GM12878 (cell line): Measurements from ENCODE around the gene ODF2L.

Experiments
- DPF2 ChIP-seq: fragments of 450-650 bp; IDR thresholded peaks from 2 replicates; pipeline ENCODE4 v1.6.1; 2017; ENCODE audit warnings: mild to moderate bottlenecking
- EP300 ChIP-seq, 2 experiments: fragments of 150-350 bp in 1 of 2; IDR thresholded peaks; 2 replicates each; pipeline ENCODE4 v1.6.1; 2011 to 2012; ENCODE audit warnings: low read depth in 2 of 2, low read length in 2 of 2, borderline replicate concordance in 1 of 2, improper control_type of control experiment in 1 of 2, inconsistent platforms in 1 of 2; ENCODE audit not compliant: control insufficient read depth in 1 of 2
- GABPA ChIP-seq: IDR thresholded peaks from 2 replicates; pipeline ENCODE4 v1.6.1; 2014; ENCODE audit warnings: antibody characterized with exemption, low read depth, mild to moderate bottlenecking, inconsistent platforms
- GATAD2B ChIP-seq: fragments of 450-650 bp; conservative IDR thresholded peaks from 2 replicates; pipeline ENCODE4 v1.6.1; 2017; ENCODE audit warnings: low read depth, mild to moderate bottlenecking, moderate library complexity
- JUNB ChIP-seq: IDR thresholded peaks from 2 replicates; pipeline ENCODE4 v1.6.1; 2016; ENCODE audit warnings: antibody characterized with exemption, mild to moderate bottlenecking
- MYC ChIP-seq: IDR thresholded peaks from 2 replicates; pipeline ENCODE4 v1.6.1; 2011; ENCODE audit warnings: mild to moderate bottlenecking, low read length, moderate library complexity, inconsistent platforms; ENCODE audit not compliant: insufficient read depth, insufficient replicate concordance, insufficient read length, severe bottlenecking
- NR2F1 ChIP-seq: fragments of 450-650 bp; conservative IDR thresholded peaks from 2 replicates; pipeline ENCODE4 v1.6.1; 2017; ENCODE audit warnings: mild to moderate bottlenecking
- POLR2AphosphoS5 ChIP-seq: IDR thresholded peaks from 2 replicates; pipeline ENCODE4 v1.6.1; 2011; ENCODE audit warnings: mild to moderate bottlenecking, low read length, inconsistent platforms
- TF ChIP-seq, protein P1 (sequence below), 3 experiments: IDR thresholded peaks in 2 of 3; conservative IDR thresholded peaks in 1 of 3; 2 replicates each; pipeline ENCODE4 v1.5.1; 2011; ENCODE audit warnings: low read depth in 3 of 3, low read length in 3 of 3, mild to moderate bottlenecking in 3 of 3, control low read depth in 2 of 3, moderate library complexity in 2 of 3, inconsistent platforms in 1 of 3, mixed read lengths in 1 of 3; ENCODE audit not compliant: control insufficient read depth in 2 of 3, insufficient read depth in 1 of 3; ENCODE audit errors: extremely low read depth in 1 of 3
- TF ChIP-seq, protein P2 (sequence below): fragments of 450-650 bp; IDR thresholded peaks from 2 replicates; pipeline ENCODE4 v1.6.1; 2017; ENCODE audit warnings: mild to moderate bottlenecking, moderate library complexity
- TF ChIP-seq, protein P3 (sequence below): IDR thresholded peaks from 2 replicates; pipeline ENCODE4 v1.6.1; 2012; ENCODE audit warnings: low read depth, low read length, improper control_type of control experiment
- TF ChIP-seq, protein P4 (sequence below): fragments of 150-350 bp; IDR thresholded peaks from 2 replicates; pipeline ENCODE4 v1.6.1; 2016; ENCODE audit warnings: low read depth, low read length
- TF ChIP-seq, protein P5 (sequence below): IDR thresholded peaks from 2 replicates; pipeline ENCODE4 v1.6.1; 2011; ENCODE audit warnings: low read depth, mild to moderate bottlenecking, low read length, moderate library complexity, borderline replicate concordance; ENCODE audit errors: extremely low read depth

DNA sequence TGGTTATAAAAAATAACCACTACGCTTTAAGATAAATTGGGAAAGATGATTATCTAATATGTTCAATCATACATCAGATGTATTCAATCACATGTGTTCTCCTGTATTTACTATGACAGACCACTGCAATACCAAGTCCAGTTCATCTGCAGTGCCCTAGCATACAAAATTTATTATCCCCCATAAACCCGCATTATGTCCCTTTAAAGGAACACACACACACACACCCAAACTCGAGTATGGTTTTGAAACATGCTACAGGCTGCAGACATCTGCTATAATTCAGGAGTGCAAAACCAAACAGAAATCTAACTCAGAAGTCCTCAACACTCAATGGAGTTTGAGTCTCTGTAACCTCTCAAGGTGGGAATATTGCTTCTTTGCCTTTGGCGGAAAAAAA, 14.9 kb downstream of the ODF2L start:
- TF ChIP-seq, protein P1, sequence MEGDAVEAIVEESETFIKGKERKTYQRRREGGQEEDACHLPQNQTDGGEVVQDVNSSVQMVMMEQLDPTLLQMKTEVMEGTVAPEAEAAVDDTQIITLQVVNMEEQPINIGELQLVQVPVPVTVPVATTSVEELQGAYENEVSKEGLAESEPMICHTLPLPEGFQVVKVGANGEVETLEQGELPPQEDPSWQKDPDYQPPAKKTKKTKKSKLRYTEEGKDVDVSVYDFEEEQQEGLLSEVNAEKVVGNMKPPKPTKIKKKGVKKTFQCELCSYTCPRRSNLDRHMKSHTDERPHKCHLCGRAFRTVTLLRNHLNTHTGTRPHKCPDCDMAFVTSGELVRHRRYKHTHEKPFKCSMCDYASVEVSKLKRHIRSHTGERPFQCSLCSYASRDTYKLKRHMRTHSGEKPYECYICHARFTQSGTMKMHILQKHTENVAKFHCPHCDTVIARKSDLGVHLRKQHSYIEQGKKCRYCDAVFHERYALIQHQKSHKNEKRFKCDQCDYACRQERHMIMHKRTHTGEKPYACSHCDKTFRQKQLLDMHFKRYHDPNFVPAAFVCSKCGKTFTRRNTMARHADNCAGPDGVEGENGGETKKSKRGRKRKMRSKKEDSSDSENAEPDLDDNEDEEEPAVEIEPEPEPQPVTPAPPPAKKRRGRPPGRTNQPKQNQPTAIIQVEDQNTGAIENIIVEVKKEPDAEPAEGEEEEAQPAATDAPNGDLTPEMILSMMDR (IDR thresholded peaks at IDR 0.05 in 2 of 3, conservative IDR thresholded peaks at IDR 0.05 in 1 of 3; ENCODE audit: control insufficient read depth in 2 of 3, extremely low read depth in 1 of 3, insufficient read depth in 1 of 3, low read depth in 3 of 3, low read length in 3 of 3), result no peak
- TF ChIP-seq, protein P2, sequence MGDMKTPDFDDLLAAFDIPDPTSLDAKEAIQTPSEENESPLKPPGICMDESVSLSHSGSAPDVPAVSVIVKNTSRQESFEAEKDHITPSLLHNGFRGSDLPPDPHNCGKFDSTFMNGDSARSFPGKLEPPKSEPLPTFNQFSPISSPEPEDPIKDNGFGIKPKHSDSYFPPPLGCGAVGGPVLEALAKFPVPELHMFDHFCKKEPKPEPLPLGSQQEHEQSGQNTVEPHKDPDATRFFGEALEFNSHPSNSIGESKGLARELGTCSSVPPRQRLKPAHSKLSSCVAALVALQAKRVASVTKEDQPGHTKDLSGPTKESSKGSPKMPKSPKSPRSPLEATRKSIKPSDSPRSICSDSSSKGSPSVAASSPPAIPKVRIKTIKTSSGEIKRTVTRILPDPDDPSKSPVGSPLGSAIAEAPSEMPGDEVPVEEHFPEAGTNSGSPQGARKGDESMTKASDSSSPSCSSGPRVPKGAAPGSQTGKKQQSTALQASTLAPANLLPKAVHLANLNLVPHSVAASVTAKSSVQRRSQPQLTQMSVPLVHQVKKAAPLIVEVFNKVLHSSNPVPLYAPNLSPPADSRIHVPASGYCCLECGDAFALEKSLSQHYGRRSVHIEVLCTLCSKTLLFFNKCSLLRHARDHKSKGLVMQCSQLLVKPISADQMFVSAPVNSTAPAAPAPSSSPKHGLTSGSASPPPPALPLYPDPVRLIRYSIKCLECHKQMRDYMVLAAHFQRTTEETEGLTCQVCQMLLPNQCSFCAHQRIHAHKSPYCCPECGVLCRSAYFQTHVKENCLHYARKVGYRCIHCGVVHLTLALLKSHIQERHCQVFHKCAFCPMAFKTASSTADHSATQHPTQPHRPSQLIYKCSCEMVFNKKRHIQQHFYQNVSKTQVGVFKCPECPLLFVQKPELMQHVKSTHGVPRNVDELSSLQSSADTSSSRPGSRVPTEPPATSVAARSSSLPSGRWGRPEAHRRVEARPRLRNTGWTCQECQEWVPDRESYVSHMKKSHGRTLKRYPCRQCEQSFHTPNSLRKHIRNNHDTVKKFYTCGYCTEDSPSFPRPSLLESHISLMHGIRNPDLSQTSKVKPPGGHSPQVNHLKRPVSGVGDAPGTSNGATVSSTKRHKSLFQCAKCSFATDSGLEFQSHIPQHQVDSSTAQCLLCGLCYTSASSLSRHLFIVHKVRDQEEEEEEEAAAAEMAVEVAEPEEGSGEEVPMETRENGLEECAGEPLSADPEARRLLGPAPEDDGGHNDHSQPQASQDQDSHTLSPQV, result no peak
- no peak for TF ChIP-seq JUNB
- TF ChIP-seq MYC, result no peak
- TF ChIP-seq EP300 (IDR thresholded peaks at IDR 0.05; ENCODE audit: borderline replicate concordance in 1 of 2, control insufficient read depth in 1 of 2, low read depth in 2 of 2, low read length in 2 of 2), result no peak
- no peak for TF ChIP-seq GATAD2B
- TF ChIP-seq, protein P3, sequence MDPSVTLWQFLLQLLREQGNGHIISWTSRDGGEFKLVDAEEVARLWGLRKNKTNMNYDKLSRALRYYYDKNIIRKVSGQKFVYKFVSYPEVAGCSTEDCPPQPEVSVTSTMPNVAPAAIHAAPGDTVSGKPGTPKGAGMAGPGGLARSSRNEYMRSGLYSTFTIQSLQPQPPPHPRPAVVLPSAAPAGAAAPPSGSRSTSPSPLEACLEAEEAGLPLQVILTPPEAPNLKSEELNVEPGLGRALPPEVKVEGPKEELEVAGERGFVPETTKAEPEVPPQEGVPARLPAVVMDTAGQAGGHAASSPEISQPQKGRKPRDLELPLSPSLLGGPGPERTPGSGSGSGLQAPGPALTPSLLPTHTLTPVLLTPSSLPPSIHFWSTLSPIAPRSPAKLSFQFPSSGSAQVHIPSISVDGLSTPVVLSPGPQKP, result no peak
- TF ChIP-seq, protein P4, sequence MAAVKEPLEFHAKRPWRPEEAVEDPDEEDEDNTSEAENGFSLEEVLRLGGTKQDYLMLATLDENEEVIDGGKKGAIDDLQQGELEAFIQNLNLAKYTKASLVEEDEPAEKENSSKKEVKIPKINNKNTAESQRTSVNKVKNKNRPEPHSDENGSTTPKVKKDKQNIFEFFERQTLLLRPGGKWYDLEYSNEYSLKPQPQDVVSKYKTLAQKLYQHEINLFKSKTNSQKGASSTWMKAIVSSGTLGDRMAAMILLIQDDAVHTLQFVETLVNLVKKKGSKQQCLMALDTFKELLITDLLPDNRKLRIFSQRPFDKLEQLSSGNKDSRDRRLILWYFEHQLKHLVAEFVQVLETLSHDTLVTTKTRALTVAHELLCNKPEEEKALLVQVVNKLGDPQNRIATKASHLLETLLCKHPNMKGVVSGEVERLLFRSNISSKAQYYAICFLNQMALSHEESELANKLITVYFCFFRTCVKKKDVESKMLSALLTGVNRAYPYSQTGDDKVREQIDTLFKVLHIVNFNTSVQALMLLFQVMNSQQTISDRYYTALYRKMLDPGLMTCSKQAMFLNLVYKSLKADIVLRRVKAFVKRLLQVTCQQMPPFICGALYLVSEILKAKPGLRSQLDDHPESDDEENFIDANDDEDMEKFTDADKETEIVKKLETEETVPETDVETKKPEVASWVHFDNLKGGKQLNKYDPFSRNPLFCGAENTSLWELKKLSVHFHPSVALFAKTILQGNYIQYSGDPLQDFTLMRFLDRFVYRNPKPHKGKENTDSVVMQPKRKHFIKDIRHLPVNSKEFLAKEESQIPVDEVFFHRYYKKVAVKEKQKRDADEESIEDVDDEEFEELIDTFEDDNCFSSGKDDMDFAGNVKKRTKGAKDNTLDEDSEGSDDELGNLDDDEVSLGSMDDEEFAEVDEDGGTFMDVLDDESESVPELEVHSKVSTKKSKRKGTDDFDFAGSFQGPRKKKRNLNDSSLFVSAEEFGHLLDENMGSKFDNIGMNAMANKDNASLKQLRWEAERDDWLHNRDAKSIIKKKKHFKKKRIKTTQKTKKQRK, result no peak
- no peak for TF ChIP-seq NR2F1
- TF ChIP-seq, protein P5, sequence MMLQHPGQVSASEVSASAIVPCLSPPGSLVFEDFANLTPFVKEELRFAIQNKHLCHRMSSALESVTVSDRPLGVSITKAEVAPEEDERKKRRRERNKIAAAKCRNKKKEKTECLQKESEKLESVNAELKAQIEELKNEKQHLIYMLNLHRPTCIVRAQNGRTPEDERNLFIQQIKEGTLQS, result no peak
- no peak for TF ChIP-seq GABPA
- no peak for TF ChIP-seq POLR2AphosphoS5
- TF ChIP-seq DPF2, result no peak
